ENCODE results near the gene MYO1B.

- TF ChIP-seq EZH2 (IDR thresholded peaks at IDR 0.05; ENCODE audit: borderline replicate concordance, low read depth, low read length, poor library complexity, severe bottlenecking) (no peak), CTCF (conservative IDR thresholded peaks at IDR 0.05; ENCODE audit: low read depth, low read length) (no peak)
Measured at GRCh38 chr2:191253476-191253875, 8.3 kb downstream of the MYO1B start.

All from A673 (cell line).